HUES48 (cell line): ENCODE data around the gene PLCH1.
A peak's percentile ranks its signal among the peaks of the same experiment; 100 is the strongest.

ENCODE experiments used
- H3K27ac ChIP-seq: one replicate; pipeline ENCODE4 v1.7.0; 2013; ENCODE audit warnings: low read depth, low read length, inconsistent platforms
- H3K27me3 ChIP-seq: 2 replicates; pipeline ENCODE4 v1.6.1; 2013; ENCODE audit warnings: mild to moderate bottlenecking, low read length; ENCODE audit not compliant: control insufficient read depth, insufficient read depth
- H3K36me3 ChIP-seq: 2 replicates; pipeline ENCODE4 v1.6.1; 2013; ENCODE audit warnings: low read length; ENCODE audit not compliant: control insufficient read depth, insufficient read depth
- H3K4me1 ChIP-seq: 2 replicates; pipeline ENCODE4 v1.6.1; 2013; ENCODE audit warnings: mild to moderate bottlenecking, low read length; ENCODE audit not compliant: control insufficient read depth, insufficient read depth
- H3K4me3 ChIP-seq: 2 replicates; pipeline ENCODE4 v1.5.1; 2013; ENCODE audit warnings: mild to moderate bottlenecking, low read depth, low read length
- H3K9ac ChIP-seq: 2 replicates; pipeline ENCODE4 v1.6.1; 2013; ENCODE audit warnings: mild to moderate bottlenecking, low read depth, low read length, moderate library complexity
- H3K9me3 ChIP-seq: 2 replicates; pipeline ENCODE4 v1.6.1; 2013; ENCODE audit warnings: low read length; ENCODE audit not compliant: control insufficient read depth, insufficient read depth

PLCH1 gene

DNA sequence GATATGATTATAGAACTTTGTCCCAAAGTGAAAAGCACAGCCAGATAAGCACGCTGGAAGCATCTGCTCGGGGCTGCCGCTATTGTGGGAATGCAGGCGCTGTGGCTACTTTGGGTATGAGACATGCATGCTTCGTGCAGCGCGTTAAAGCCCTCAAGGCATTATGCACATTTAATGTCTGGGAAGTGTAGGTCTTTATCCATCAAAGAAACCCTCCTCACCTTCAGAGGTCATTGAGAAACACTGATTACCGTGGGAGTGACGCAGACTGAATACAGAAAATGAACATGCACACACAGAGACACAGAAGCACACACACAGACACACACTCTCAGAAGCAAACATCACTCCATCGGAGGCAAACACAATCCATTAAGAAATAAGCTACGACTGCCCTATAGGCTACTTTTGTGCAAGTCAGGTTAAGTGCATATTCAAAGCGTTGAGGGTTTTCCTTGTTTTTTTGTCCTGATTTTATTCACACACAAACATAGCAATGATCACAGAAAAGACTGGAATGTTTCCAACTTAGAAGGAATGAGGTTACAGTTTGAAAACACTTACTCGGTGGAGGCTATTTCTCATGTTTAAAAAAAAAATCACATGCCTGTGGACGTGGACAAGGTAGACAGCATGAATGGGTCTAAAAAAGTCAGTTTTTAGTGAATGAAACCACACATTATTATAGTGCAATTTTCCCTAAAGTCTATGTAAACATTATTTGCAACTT, 68.5 kb downstream of the PLCH1 start:
- no peaks in the 10 kb centered on the region for H3K9me3 ChIP-seq
- no peaks in the 10 kb centered on the region for H3K36me3 ChIP-seq
- H3K27me3 ChIP-seq: no peaks in the 10 kb centered on the region
- H3K27ac ChIP-seq: no peak overlapping the region
- no peak overlapping the region for H3K9ac ChIP-seq
- H3K4me3 ChIP-seq: no peak overlapping the region
- H3K4me1 ChIP-seq: peaks cover 15% of the 10 kb centered on the region

DNA sequence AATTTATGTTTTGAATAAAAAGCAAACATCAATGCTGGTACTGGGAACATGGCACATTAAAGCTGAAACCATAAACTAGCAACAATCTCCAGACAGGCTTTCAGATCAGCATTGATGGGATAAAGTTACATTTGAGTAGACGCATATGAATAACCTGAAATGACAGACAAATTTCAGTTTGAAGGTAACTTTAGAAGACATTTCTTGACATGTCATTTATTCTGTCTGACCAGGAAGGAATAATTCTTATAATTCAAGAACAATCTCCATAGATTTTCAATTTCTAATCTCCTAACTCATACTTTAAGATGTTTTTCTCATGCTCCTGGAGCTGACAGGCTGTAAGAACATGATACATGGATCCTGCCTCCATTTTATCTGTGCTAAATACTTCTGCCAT, 69.8 kb downstream of the PLCH1 start:
- Histone ChIP-seq H3K9me3 (no peaks in the 10 kb centered on the region), H3K27ac (no peak overlapping the region), H3K36me3 (no peaks in the 10 kb centered on the region), H3K27me3 (no peaks in the 10 kb centered on the region), H3K4me1 (peaks cover 15% of the 10 kb centered on the region), H3K9ac (no peak overlapping the region), H3K4me3 (no peak overlapping the region)

DNA sequence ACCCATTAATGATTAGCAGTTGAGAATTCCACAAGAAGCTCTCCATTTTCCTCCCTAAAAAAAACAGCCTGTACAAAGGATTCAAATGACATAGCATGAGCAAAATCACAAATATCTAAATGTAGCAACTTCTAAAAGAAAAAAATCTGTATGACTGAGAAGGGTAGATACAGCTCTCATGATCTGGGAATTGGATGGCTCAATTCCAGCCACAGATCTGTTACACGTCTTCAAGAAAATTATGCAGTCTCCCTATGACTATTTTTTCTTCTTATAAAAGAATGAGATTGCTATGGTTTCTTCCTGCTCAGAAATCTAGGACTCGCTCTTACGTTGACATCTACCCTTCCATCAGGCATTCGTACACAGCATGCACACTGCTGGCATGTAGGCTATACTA, 71.5 kb downstream of the PLCH1 start:
- Histone ChIP-seq H3K4me3 (no peak overlapping the region), H3K36me3 (no peaks in the 10 kb centered on the region), H3K9ac (no peak overlapping the region), H3K9me3 (no peaks in the 10 kb centered on the region), H3K27me3 (no peaks in the 10 kb centered on the region), H3K27ac (no peak overlapping the region), H3K4me1 (peaks cover 15% of the 10 kb centered on the region)

DNA sequence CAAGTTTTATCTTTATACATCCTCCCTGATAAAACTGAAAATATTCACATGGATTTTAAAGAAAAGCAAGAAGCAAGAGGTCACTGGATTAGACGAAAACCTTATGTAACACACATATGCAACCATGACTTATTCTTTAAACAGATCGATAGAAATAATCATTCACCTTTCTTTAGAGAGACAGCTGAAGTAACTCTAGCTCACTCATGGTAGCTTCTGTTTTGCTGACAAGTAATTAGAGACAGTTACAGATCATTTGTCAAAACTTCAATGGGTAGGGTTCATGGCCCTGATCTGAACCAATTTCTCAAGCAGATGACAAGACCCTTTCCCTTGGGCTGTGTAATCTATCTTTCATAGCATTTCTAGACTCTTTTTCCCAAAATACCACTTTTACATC, 74.5 kb downstream of the PLCH1 start:
- Histone ChIP-seq H3K27me3 (no peaks in the 10 kb centered on the region), H3K27ac (no peak overlapping the region), H3K4me1 (peaks cover 1% of the 10 kb centered on the region), H3K4me3 (no peak overlapping the region), H3K9me3 (no peaks in the 10 kb centered on the region), H3K9ac (no peak overlapping the region), H3K36me3 (no peaks in the 10 kb centered on the region)

DNA sequence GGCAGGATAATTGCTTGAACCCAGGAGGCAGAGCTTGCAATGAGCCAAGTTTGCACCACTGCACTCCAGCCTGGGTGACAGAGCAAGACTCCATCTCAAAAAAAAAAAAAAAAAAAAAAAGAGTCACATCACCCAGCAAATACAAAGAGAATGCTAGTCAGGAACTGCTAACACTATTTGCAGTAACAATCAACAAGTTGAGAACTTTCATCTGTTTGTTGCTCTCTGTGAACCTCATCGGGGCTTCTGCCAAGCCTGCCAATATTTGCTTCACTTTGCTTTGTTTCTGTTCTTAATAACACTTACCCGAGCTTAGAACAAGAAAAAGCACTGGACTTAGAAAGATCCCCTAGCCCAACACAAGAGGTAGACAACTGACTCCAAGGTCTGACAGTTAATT, 76.9 kb downstream of the PLCH1 start:
- Histone ChIP-seq H3K27me3 (no peaks in the 10 kb centered on the region), H3K27ac (no peak overlapping the region), H3K9me3 (no peaks in the 10 kb centered on the region), H3K4me1 (peaks cover 7% of the 10 kb centered on the region), H3K36me3 (no peaks in the 10 kb centered on the region), H3K9ac (no peak overlapping the region), H3K4me3 (no peak overlapping the region)

DNA sequence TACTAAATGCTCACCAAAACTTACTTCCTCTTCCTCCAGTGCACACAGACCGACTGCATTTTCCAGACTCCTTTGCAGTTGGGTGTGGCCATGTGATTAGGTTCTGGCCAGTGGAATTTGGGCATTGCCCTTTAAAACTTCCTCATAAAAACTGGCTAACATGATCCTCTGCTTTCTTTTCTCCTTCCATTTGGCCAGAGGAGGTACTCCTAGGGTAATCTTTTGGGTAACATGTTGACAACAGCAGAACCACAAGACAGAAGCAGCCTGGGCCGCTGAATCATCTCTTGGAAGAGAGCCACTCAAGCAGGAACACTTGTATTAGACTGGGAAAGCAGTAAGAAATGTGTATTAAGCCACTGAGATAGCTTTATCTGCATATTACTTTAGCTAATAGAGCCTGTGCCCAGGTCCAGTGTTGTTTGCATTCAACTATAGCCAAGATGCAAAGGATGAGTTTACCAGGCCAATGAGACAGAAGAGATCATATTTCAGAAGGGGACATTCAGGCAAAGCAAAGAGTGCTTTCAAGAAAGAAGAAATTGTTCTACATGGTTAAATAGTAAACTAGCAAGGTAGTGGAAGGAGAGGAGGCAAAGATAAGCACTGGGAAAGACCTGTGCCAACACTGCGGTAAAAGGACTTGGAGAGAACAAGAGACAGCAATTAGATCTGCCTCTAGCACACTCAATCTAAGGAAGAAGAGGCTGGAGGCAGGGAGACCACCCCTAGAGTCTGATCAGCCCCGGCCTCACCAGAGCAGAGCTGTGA, 79.8 kb downstream of the PLCH1 start:
- no peak overlapping the region for H3K4me3 ChIP-seq
- no peaks in the 10 kb centered on the region for H3K36me3 ChIP-seq
- H3K4me1 ChIP-seq: peaks cover 16% of the 10 kb centered on the region
- no peaks in the 10 kb centered on the region for H3K27me3 ChIP-seq
- no peak overlapping the region for H3K9ac ChIP-seq
- no peak overlapping the region for H3K27ac ChIP-seq
- H3K9me3 ChIP-seq: no peaks in the 10 kb centered on the region

DNA sequence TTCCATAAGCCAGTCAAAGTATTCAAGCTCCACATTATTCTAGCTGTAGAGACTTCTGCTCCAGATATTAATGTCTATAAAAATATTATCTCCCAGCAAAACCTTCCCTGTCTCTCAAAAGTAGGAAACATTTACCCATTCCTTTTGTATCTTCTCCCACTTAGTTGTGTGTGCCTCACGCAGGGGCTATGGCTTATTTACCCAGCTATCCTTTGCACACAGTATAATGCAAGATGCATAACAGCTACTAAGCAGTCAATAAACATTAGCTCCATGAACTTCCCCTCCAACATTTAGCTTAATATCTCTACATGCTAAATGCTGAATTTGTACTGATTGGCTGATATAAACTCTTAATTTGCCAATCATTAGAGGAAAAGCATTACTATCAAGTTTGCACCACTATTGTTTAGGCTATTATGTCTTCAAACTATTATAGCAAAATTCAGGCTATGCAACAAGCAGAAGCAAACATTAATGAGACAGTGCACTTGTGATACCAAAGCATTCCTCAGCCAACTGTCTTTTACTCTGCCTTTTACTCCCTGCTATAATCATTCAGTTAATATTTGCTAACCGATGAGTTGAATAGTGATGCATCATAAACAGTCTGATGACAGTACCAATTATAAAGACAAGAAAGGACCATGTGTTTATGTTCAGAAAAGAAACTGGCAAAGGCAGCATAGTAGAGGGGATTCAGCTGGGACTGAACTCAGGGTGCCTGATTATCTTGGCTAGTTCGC, 81.2 kb downstream of the PLCH1 start:
- Histone ChIP-seq H3K9ac (no peak overlapping the region), H3K9me3 (no peaks in the 10 kb centered on the region), H3K4me3 (no peak overlapping the region), H3K27me3 (no peaks in the 10 kb centered on the region), H3K36me3 (no peaks in the 10 kb centered on the region), H3K4me1 (peaks cover 16% of the 10 kb centered on the region), H3K27ac (no peak overlapping the region)

DNA sequence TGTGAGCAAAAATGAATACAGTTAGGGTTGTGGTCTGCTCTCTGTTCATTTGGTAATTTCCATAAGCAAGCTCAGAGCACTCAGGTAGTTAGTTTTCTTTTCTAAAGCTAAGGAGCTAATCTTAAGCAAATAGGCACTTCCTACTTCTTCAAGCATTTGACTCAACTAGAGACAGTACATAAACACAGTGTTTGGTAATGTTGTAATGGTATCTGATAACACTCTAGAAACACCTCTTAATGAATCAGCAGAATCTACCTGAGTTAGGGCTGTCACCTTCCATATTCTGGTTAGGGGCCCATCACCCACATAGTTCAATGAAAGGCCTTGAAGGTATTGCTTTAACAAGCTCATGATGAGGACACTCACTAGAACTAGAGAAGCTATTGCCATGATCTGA, 83.1 kb downstream of the PLCH1 start:
- H3K9ac ChIP-seq: no peak overlapping the region
- no peaks in the 10 kb centered on the region for H3K9me3 ChIP-seq
- no peak overlapping the region for H3K4me3 ChIP-seq
- peaks cover 16% of the 10 kb centered on the region for H3K4me1 ChIP-seq
- H3K36me3 ChIP-seq: no peaks in the 10 kb centered on the region
- H3K27ac ChIP-seq: peak overlapping the region; percentile 23
- H3K27me3 ChIP-seq: no peaks in the 10 kb centered on the region

DNA sequence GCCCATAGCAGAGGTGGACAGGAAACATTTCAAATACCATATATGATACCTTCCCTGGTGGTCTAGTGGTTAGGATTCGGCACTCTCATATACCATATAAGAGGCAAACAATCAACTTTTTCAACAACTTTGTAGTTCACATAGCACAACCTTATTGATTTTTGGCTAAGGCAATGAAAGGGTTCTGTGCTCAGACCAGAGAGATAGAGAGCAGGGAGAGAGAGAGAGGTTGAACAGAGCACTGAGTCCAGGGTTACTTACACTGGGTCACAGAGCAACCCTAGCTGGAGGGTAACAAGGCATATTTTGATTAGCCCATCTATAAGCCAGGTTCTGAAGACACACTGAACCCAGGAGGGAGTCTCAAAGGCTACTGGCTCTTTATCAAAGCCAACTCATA, 83.8 kb downstream of the PLCH1 start:
- no peak overlapping the region for H3K27ac ChIP-seq
- no peaks in the 10 kb centered on the region for H3K9me3 ChIP-seq
- no peaks in the 10 kb centered on the region for H3K27me3 ChIP-seq
- no peak overlapping the region for H3K4me3 ChIP-seq
- no peaks in the 10 kb centered on the region for H3K36me3 ChIP-seq
- no peak overlapping the region for H3K9ac ChIP-seq
- peaks cover 16% of the 10 kb centered on the region for H3K4me1 ChIP-seq

DNA sequence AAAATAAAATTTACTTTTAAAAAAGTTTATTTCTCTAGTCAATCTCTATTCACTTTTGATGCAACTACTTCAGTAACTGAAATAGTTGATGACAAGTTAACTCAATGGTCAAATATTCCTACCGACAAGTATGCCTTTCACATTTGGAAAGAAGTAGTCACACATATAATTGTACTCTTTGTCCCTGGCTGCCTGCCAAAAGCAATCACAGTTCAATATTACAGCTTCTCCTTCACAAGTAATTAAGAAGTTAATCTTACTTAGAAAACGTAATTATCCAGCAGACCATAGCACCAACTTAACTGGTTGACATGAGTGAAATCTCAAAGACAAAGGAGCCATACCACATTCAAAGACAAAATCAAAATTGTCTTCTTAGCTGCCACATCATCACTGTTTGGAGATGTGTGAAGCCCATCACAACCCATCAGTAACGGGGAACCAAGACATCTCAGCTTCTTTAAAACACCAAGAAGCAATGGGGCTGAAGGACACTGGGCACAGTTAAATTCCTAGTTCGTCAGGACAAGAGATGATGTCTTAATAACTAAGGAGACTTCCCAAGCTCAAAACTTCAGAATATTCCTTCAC, 86.1 kb downstream of the PLCH1 start:
- no peaks in the 10 kb centered on the region for H3K27me3 ChIP-seq
- H3K27ac ChIP-seq: no peak overlapping the region
- H3K9ac ChIP-seq: no peak overlapping the region
- no peaks in the 10 kb centered on the region for H3K36me3 ChIP-seq
- no peak overlapping the region for H3K4me3 ChIP-seq
- H3K9me3 ChIP-seq: no peaks in the 10 kb centered on the region
- peaks cover 8% of the 10 kb centered on the region for H3K4me1 ChIP-seq
